GM10266 (cell line): Measurements from ENCODE around the gene PARVG.

ENCODE experiments used
- DNase-seq: peaks from one replicate; pipeline ENCODE4 v3.0.0; 2012; ENCODE audit errors: extremely low spot score
- CTCF ChIP-seq: IDR thresholded peaks from 2 replicates; pipeline ENCODE4 v1.5.1; 2012; ENCODE audit warnings: mild to moderate bottlenecking, low read depth; ENCODE audit not compliant: control insufficient read depth, insufficient read depth; ENCODE audit errors: missing control alignments

PARVG gene

GRCh38 chr22:44161673-44162072, 19.1 kb upstream of the PARVG start:
- TF ChIP-seq CTCF: no peak

GRCh38 chr22:44162960-44163359, 17.8 kb upstream of the PARVG start:
- no peak for TF ChIP-seq CTCF
- DNase-seq: no peak

More at GRCh38 chr22:44161673-44162072, 19.1 kb upstream of the PARVG start:
- no peak for DNase-seq

- TF ChIP-seq CTCF: no peak
- no peak for DNase-seq
Observed at GRCh38 chr22:44163536-44163935, 17.2 kb upstream of the PARVG start.

- DNase-seq: no peak
- TF ChIP-seq CTCF: no peak
Observed at GRCh38 chr22:44164031-44164430, 16.7 kb upstream of the PARVG start.

- TF ChIP-seq CTCF: no peak
- no peak for DNase-seq
Observed at GRCh38 chr22:44165286-44165874, 15.3 kb upstream of the PARVG start.

- DNase-seq: no peak
- TF ChIP-seq CTCF: no peak
Observed at GRCh38 chr22:44166498-44167276, 14.0 kb upstream of the PARVG start.

GRCh38 chr22:44167501-44167900, 13.2 kb upstream of the PARVG start:
- no peak for DNase-seq
- no peak for TF ChIP-seq CTCF
